NCI-H526 treated with DMSO at 0.1 percent for 48 hours (cell line): Measurements from ENCODE around the gene CADPS.
"Not testable (repeated sequence)": the region's sequence is repeated elsewhere in the genome, so short reads cannot be mapped to it uniquely, and the experiment has no call there.

ENCODE experiments used
- DNase-seq: peaks from one replicate; lab custom pipeline; 2025; lab: John Stamatoyannopoulos, UW

CADPS gene

GRCh38 chr3:62600033-62600432 lies 275.2 kb downstream of the CADPS start:
- no peak for DNase-seq

- no peak for DNase-seq
These were observed 277.7 kb downstream of the CADPS start for GRCh38 chr3:62597491-62597890.

- no peak for DNase-seq
These were observed 282.8 kb downstream of the CADPS start for GRCh38 chr3:62592408-62592807.

GRCh38 chr3:62589078-62589477 lies 286.1 kb downstream of the CADPS start:
- no peak for DNase-seq

GRCh38 chr3:62587579-62588031 lies 287.6 kb downstream of the CADPS start:
- DNase-seq = no peak

- DNase-seq = no peak
These were observed 288.0 kb downstream of the CADPS start for GRCh38 chr3:62587169-62587568.

- DNase-seq = no peak
These were observed 288.9 kb downstream of the CADPS start for GRCh38 chr3:62586356-62586755.

GRCh38 chr3:62585861-62586260 lies 289.4 kb downstream of the CADPS start:
- no peak for DNase-seq

GRCh38 chr3:62584636-62585035 lies 290.6 kb downstream of the CADPS start:
- DNase-seq = no peak

GRCh38 chr3:62582495-62583172 lies 292.6 kb downstream of the CADPS start:
- DNase-seq = no peak

- DNase-seq = not testable (repeated sequence)
These were observed 294.7 kb downstream of the CADPS start for GRCh38 chr3:62580485-62580884.

- no peak for DNase-seq
These were observed 298.1 kb downstream of the CADPS start for GRCh38 chr3:62577153-62577552.

- DNase-seq = no peak
These were observed 300.8 kb downstream of the CADPS start for GRCh38 chr3:62574266-62574898.

- DNase-seq = no peak
These were observed 303.3 kb downstream of the CADPS start for GRCh38 chr3:62571916-62572315.

GRCh38 chr3:62570888-62571287 lies 304.3 kb downstream of the CADPS start:
- no peak for DNase-seq

- DNase-seq = no peak
These were observed 305.6 kb downstream of the CADPS start for GRCh38 chr3:62569609-62570008.

GRCh38 chr3:62567097-62568021 lies 307.9 kb downstream of the CADPS start:
- no peak for DNase-seq

GRCh38 chr3:62566022-62566557 lies 309.1 kb downstream of the CADPS start:
- no peak for DNase-seq

- no peak for DNase-seq
These were observed 312.6 kb downstream of the CADPS start for GRCh38 chr3:62562596-62562995.

GRCh38 chr3:62562017-62562416 lies 313.2 kb downstream of the CADPS start:
- DNase-seq = no peak

- no peak for DNase-seq
These were observed 315.3 kb downstream of the CADPS start for GRCh38 chr3:62559831-62560445.

- no peak for DNase-seq
These were observed 316.6 kb downstream of the CADPS start for GRCh38 chr3:62558549-62559112.
